ENCODE results near the gene MUC5B. TPM values are rescaled to one million over a fixed set of nuclear protein-coding genes. Genes with fewer than 3 reads are reported as not detected.
"Not testable (repeated sequence)": the region's sequence is repeated elsewhere in the genome, so short reads cannot be mapped to it uniquely, and the experiment has no call there.

MUC5B gene
- total RNA-seq, 2 experiments from 2014 or later: not detected

- Histone ChIP-seq H3K4me1 (ENCODE audit: insufficient read depth, low read length) (no peaks in the 10 kb centered on the region), H3K9me3 (ENCODE audit: control insufficient read depth in 1 of 2, insufficient read depth in 1 of 2, low read length in 2 of 2) (peaks cover 29 to 35% of the 10 kb centered on the region in 2 experiments), H3K27ac (ENCODE audit: low read depth in 1 of 2, low read length in 2 of 2) (no peak overlapping the region), H3K27me3 (ENCODE audit: control insufficient read depth in 1 of 2, insufficient read depth in 2 of 2, low read length in 2 of 2) (no peaks in the 10 kb centered on the region), H3K36me3 (ENCODE audit: insufficient read depth, low read length) (no peaks in the 10 kb centered on the region), H3K4me3 (ENCODE audit: low read length) (no peak overlapping the region)
- ChIA-PET POLR2A (no interaction called here), CTCF (no interaction called here)
- Mint-ChIP-seq H3K4me3 (no peak overlapping the region), H3K27ac (no peak overlapping the region), H3K9me3 (peaks cover 11% of the 10 kb centered on the region), H3K27me3 (peaks cover 3% of the 10 kb centered on the region), H3K4me1 (ENCODE audit: low read depth) (no peaks in the 10 kb centered on the region), H3K36me3 (ENCODE audit: low read depth) (no peaks in the 10 kb centered on the region)
- intact Hi-C loops (cut with DNase I, micrococcal nuclease): no loop called here
- TF ChIP-seq CTCF (IDR thresholded peaks at IDR 0.05): no peak
- ATAC-seq (ENCODE audit: poor library complexity): no peak
- DNase-seq: peak in 1 of 14 experiments; percentile 3
These were observed 13.4 kb upstream of the MUC5B start for GRCh38 chr11:1209371-1210057.

GRCh38 chr11:1211838-1212237 is 11.0 kb upstream of the MUC5B start:
- intact Hi-C loops (cut with DNase I, micrococcal nuclease): no loop called here
- DNase-seq (no peak), ATAC-seq (ENCODE audit: poor library complexity) (no peak)
- Mint-ChIP-seq H3K9me3 (peaks cover 11% of the 10 kb centered on the region), H3K4me3 (no peak overlapping the region), H3K36me3 (ENCODE audit: low read depth) (no peaks in the 10 kb centered on the region), H3K27ac (no peak overlapping the region), H3K4me1 (ENCODE audit: low read depth) (no peaks in the 10 kb centered on the region), H3K27me3 (peaks cover 9% of the 10 kb centered on the region)
- Histone ChIP-seq H3K4me1 (ENCODE audit: insufficient read depth, low read length) (no peaks in the 10 kb centered on the region), H3K4me3 (ENCODE audit: low read length) (no peak overlapping the region), H3K9me3 (ENCODE audit: control insufficient read depth in 1 of 2, insufficient read depth in 1 of 2, low read length in 2 of 2) (peaks cover 35 to 39% of the 10 kb centered on the region in 2 experiments), H3K36me3 (ENCODE audit: insufficient read depth, low read length) (no peaks in the 10 kb centered on the region), H3K27me3 (ENCODE audit: control insufficient read depth in 1 of 2, insufficient read depth in 2 of 2, low read length in 2 of 2) (no peaks in the 10 kb centered on the region), H3K27ac (ENCODE audit: low read depth in 1 of 2, low read length in 2 of 2) (no peak overlapping the region)
- ChIA-PET CTCF (no interaction called here), POLR2A (no interaction called here)
- TF ChIP-seq CTCF (IDR thresholded peaks at IDR 0.05): no peak

GRCh38 chr11:1215826-1216225 is 7.0 kb upstream of the MUC5B start:
- H3K4me1 Mint-ChIP-seq (ENCODE audit: low read depth); ATAC-seq (ENCODE audit: poor library complexity); H3K36me3 ChIP-seq (ENCODE audit: insufficient read depth, low read length); H3K4me3 Mint-ChIP-seq; CTCF ChIA-PET; intact Hi-C loops (cut with DNase I, micrococcal nuclease); POLR2A ChIA-PET; H3K36me3 Mint-ChIP-seq (ENCODE audit: low read depth); DNase-seq; H3K27me3 ChIP-seq (ENCODE audit: control insufficient read depth in 1 of 2, insufficient read depth in 2 of 2, low read length in 2 of 2); H3K27ac ChIP-seq (ENCODE audit: low read depth in 1 of 2, low read length in 2 of 2); H3K4me1 ChIP-seq (ENCODE audit: insufficient read depth, low read length); H3K27ac Mint-ChIP-seq; H3K4me3 ChIP-seq (ENCODE audit: low read length): not testable (repeated sequence)
- Mint-ChIP-seq H3K27me3 (peaks cover 18% of the 10 kb centered on the region), H3K9me3 (peaks cover 11% of the 10 kb centered on the region)
- H3K9me3 ChIP-seq (ENCODE audit: control insufficient read depth in 1 of 2, insufficient read depth in 1 of 2, low read length in 2 of 2): peaks cover 20 to 29% of the 10 kb centered on the region in 2 experiments

- Histone ChIP-seq H3K9me3 (ENCODE audit: control insufficient read depth in 1 of 2, insufficient read depth in 1 of 2, low read length in 2 of 2) (peaks cover 15 to 19% of the 10 kb centered on the region in 2 experiments), H3K4me3 (ENCODE audit: low read length) (no peak overlapping the region), H3K4me1 (ENCODE audit: insufficient read depth, low read length) (no peaks in the 10 kb centered on the region), H3K27me3 (ENCODE audit: control insufficient read depth in 1 of 2, insufficient read depth in 2 of 2, low read length in 2 of 2) (peaks cover 5 to 8% of the 10 kb centered on the region in 2 experiments), H3K27ac (ENCODE audit: low read depth in 1 of 2, low read length in 2 of 2) (no peak overlapping the region), H3K36me3 (ENCODE audit: insufficient read depth, low read length) (no peaks in the 10 kb centered on the region)
- Mint-ChIP-seq H3K4me1 (ENCODE audit: low read depth) (no peaks in the 10 kb centered on the region), H3K9me3 (peaks cover 5% of the 10 kb centered on the region), H3K27ac (no peak overlapping the region), H3K27me3 (peaks cover 22% of the 10 kb centered on the region), H3K36me3 (ENCODE audit: low read depth) (no peaks in the 10 kb centered on the region), H3K4me3 (no peak overlapping the region)
- no peak for TF ChIP-seq CTCF (IDR thresholded peaks at IDR 0.05)
- POLR2A ChIA-PET: no interaction called here
- ATAC-seq (ENCODE audit: poor library complexity): no peak
- DNase-seq: no peak
- CTCF ChIA-PET: no interaction called here
- intact Hi-C loops (cut with DNase I, micrococcal nuclease): no loop called here
These were observed 5.7 kb upstream of the MUC5B start for GRCh38 chr11:1217151-1217550.

Measured in CD4-positive, alpha-beta T cell (primary cell).